Progenitor cell of endocrine pancreas (in vitro differentiated cells): ENCODE measurements around the gene SAMM50. TPM values are rescaled to one million over a fixed set of nuclear protein-coding genes. Genes with fewer than 3 reads are reported as not detected.

Experiments
- DNase-seq: peaks from one replicate; pipeline ENCODE4 v3.0.0; 2021; ENCODE audit warnings: low spot score; ENCODE audit not compliant: unreplicated experiment
- H3K27ac Mint-ChIP-seq: 2 replicates; pipeline ENCODE4 v1.8.0; 2021; ENCODE audit warnings: mild to moderate bottlenecking, moderate library complexity, mixed read lengths
- H3K27me3 Mint-ChIP-seq: 2 replicates; pipeline ENCODE4 v1.8.0; 2021; ENCODE audit warnings: mixed read lengths
- H3K36me3 Mint-ChIP-seq: 2 replicates; pipeline ENCODE4 v1.8.0; 2022; ENCODE audit warnings: mixed read lengths; ENCODE audit not compliant: insufficient read depth
- H3K4me1 Mint-ChIP-seq: 2 replicates; pipeline ENCODE4 v1.8.0; 2021; ENCODE audit warnings: low read depth, mixed read lengths
- H3K4me3 Mint-ChIP-seq: 2 replicates; pipeline ENCODE4 v1.8.0; 2021; ENCODE audit warnings: low read depth, mild to moderate bottlenecking, moderate library complexity, mixed read lengths
- H3K9me3 Mint-ChIP-seq: 2 replicates; pipeline ENCODE4 v1.8.0; 2021; ENCODE audit warnings: low read depth, mixed read lengths
- total RNA-seq: library from RNA; stranded (reverse); gene quantifications from 2 replicates; pipeline ENCODE4 v1.2.1, GENCODE V29; 2021
- TF ChIP-seq, protein P1 (sequence below): fragments of 200-600 bp; sonication (generic); IDR thresholded peaks from one replicate; pipeline ENCODE4 v1.5.0; 2021; ENCODE audit warnings: antibody characterized with exemption, mild to moderate bottlenecking; ENCODE audit not compliant: unreplicated experiment

The SAMM50 gene
- total RNA-seq, 1 donor from 2014 or later: 50.9 TPM

DNA sequence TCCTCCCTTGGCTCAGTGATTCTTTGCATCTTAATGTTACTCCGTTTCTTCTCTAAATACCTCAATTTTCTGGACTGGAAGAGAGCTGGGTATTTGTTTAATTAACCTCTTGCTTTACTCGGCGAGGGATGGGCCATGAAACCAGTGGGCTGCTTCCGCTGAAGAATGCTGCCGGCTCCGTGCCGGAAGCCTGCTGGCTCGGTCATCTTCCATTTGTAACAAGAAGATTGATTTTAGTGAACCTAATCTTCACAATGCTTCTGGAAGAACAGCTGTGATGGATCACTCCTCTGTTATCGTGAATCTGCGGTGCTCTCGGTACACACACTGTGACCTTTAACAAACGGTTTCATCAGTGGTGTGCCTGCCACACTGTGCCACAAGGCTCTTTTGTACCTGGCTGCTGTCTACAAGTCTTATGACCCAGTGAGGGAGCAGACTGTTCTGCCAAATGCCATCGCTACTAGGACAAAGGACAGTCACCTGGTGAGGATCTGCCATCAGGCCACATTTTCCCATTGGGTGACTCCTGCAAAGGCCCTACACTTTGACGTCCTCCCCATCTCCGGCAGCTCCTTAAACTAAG is 43.5 kb downstream of the SAMM50 start:
- Mint-ChIP-seq H3K27ac (peak overlapping the region; percentile 19), H3K4me3 (no peak overlapping the region), H3K9me3 (no peaks in the 10 kb centered on the region), H3K36me3 (peaks cover 24% of the 10 kb centered on the region), H3K27me3 (no peaks in the 10 kb centered on the region), H3K4me1 (peaks cover 14% of the 10 kb centered on the region)
- TF ChIP-seq, protein P1, sequence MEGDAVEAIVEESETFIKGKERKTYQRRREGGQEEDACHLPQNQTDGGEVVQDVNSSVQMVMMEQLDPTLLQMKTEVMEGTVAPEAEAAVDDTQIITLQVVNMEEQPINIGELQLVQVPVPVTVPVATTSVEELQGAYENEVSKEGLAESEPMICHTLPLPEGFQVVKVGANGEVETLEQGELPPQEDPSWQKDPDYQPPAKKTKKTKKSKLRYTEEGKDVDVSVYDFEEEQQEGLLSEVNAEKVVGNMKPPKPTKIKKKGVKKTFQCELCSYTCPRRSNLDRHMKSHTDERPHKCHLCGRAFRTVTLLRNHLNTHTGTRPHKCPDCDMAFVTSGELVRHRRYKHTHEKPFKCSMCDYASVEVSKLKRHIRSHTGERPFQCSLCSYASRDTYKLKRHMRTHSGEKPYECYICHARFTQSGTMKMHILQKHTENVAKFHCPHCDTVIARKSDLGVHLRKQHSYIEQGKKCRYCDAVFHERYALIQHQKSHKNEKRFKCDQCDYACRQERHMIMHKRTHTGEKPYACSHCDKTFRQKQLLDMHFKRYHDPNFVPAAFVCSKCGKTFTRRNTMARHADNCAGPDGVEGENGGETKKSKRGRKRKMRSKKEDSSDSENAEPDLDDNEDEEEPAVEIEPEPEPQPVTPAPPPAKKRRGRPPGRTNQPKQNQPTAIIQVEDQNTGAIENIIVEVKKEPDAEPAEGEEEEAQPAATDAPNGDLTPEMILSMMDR: no peak
- DNase-seq: no peak

DNA sequence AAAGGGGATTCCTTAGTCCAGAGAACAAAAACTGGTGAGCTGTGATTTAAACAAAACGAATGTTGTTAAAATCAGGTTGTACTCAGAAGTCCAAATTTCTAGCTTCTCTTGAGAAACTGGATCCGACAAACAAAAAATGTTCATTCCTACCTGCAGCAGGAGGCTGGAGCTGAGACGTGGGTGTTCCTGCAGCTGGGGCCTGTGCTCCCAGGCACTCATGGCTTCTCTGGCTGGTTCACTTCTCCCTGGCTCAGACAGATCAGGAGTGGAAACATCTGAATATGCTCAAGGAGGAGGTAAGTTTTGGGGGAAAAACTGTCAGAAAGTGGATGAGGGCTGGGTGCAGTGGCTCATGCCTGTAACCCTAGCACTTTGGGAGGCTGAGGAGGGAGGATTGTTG is 44.1 kb downstream of the SAMM50 start:
- H3K27me3 Mint-ChIP-seq: no peaks in the 10 kb centered on the region
- no peak overlapping the region for H3K27ac Mint-ChIP-seq
- no peaks in the 10 kb centered on the region for H3K9me3 Mint-ChIP-seq
- TF ChIP-seq, protein P1: no peak
- H3K36me3 Mint-ChIP-seq: peaks cover 25% of the 10 kb centered on the region
- H3K4me1 Mint-ChIP-seq: peaks cover 14% of the 10 kb centered on the region
- no peak overlapping the region for H3K4me3 Mint-ChIP-seq
- DNase-seq: no peak

DNA sequence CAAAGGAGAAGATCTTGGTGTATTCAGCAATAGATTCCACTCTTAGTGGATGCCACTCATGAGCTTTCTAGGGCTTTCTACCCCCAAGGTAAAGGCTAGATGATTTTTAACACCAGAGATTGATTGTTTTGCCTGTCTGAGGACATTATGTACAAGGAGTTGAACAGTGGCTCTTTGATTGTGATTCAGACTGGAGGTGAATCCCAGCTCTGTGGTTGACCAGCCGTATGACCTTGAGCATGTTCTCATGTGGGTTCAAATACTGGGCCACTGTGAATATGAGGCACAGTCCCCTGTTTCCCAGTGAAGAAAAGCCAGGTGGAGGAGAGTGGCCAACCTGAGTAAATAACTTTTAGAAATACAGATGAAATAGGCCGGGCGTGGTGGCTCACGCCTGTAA is 44.9 kb downstream of the SAMM50 start:
- Mint-ChIP-seq H3K4me1 (peaks cover 14% of the 10 kb centered on the region), H3K27me3 (no peaks in the 10 kb centered on the region), H3K4me3 (no peak overlapping the region), H3K27ac (no peak overlapping the region), H3K9me3 (no peaks in the 10 kb centered on the region), H3K36me3 (peaks cover 22% of the 10 kb centered on the region)
- TF ChIP-seq, protein P1: no peak
- no peak for DNase-seq

DNA sequence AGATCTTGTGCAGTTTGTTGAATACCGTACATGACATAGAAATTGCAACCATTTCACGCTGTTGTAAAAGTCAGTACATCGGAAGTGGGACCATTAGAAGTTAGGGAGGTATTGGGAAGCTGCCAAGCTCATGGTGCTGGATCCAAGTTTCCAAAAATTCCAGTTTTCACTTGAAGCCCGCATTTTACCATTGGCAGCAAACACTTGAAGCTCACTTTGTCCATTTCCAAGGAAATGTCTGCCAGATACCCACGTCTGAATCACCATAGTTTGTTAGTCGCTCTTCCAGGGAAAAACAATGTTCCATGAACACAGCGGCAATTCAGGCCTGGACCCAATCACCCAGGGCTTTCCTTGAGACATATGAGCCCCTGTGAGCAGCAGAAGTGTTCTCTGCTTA is 46.3 kb downstream of the SAMM50 start:
- H3K4me1 Mint-ChIP-seq: peaks cover 14% of the 10 kb centered on the region

DNA sequence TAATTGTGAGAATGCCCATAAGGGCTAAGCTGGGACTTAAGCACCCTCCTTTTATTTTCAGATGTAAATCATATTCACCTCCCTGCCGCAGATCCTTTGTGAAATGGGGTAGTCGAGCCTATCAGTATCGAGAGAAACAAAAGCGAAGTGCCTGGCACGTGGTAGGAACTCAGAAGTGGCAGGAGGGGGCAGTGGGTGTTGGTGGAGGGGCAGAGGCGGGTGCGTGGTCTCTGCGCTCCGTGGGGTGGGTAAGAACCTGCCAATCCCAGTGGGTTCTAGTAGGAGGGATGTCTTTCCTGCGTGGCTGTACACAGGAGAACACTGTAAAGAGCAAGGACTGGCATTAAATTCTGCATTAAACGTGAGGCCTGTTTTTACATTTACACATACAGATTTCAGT is 47.1 kb downstream of the SAMM50 start:
- Mint-ChIP-seq H3K4me3 (no peak overlapping the region), H3K9me3 (no peaks in the 10 kb centered on the region), H3K27me3 (no peaks in the 10 kb centered on the region), H3K36me3 (peaks cover 18% of the 10 kb centered on the region), H3K27ac (no peak overlapping the region), H3K4me1 (peaks cover 14% of the 10 kb centered on the region)
- DNase-seq: no peak
- TF ChIP-seq, protein P1: no peak

More for the DNA sequence above, 46.3 kb downstream of the SAMM50 start:
- no peak for DNase-seq
- Mint-ChIP-seq H3K27me3 (no peaks in the 10 kb centered on the region), H3K4me3 (no peak overlapping the region), H3K27ac (no peak overlapping the region), H3K9me3 (no peaks in the 10 kb centered on the region), H3K36me3 (peaks cover 23% of the 10 kb centered on the region)
- TF ChIP-seq, protein P1: no peak
